DMS114 treated with DMSO at 0.1 percent for 48 hours (cell line): ENCODE results near the gene OPHN1.
"Not testable (repeated sequence)": the region's sequence is repeated elsewhere in the genome, so short reads cannot be mapped to it uniquely, and the experiment has no call there.

Source experiments
- DNase-seq: peaks from one replicate; lab custom pipeline; 2025; ENCODE audit not compliant: unreplicated experiment; lab: John Stamatoyannopoulos, UW

OPHN1 gene

GRCh38 chrX:68084765-68085164 is 348.5 kb downstream of the OPHN1 start:
- no peak for DNase-seq

DNA sequence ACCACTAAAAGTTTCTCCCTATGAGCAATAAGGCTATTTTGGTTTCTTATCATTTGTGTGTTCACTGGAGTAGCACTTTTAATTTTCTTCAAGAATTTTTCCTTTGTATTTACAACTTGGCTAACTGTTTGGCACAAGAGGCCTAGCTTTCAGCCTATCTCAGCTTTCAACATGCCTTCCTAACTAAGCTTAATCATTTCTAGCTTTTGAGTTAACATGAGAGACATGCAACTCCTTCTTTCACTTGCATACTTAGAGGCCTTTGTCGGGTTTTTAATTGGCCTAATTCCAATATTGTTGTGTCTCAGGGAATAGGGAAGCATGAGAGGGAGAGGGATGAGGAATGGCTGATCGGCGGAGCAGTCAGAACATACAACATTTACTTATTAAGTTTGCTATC is 349.8 kb downstream of the OPHN1 start:
- DNase-seq = no peak

DNA sequence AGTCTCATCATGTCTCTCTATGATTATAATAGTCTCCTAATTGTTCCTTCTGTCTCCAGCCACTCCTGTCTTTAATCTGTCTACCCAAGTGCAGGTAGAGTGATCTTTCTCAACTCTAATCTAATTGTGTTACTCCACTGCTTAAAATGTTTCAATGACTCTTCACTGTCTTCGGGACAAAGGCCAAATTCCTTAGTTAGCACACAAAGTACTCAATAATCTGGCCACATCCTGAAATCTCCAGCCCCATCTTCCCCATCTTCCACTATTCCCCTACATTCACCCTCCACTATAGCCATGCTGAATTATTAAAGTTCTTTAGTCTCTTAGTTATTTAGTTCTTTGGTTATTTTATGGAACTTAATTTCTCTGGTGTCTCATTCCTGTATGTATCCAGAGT is 353.3 kb downstream of the OPHN1 start:
- DNase-seq = no peak

DNA sequence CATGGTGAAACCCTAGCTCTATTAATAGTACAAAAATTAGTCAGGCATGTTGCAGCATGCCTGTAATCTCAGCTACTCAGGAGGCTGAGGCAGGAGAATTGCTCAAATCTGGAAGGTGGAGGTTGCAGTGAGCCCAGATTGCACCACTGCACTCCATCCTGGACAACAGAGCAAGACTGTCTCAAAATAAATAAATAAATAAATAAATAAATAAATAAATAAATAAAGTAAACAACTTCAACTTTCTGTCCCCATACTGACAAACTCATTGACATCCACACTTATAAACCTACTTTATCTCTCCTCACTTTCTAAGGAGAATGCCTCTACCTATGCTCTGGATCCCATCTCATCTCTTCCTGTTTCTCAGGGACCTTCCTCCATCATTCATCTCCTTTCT is 354.5 kb downstream of the OPHN1 start:
- DNase-seq = not testable (repeated sequence)

DNA sequence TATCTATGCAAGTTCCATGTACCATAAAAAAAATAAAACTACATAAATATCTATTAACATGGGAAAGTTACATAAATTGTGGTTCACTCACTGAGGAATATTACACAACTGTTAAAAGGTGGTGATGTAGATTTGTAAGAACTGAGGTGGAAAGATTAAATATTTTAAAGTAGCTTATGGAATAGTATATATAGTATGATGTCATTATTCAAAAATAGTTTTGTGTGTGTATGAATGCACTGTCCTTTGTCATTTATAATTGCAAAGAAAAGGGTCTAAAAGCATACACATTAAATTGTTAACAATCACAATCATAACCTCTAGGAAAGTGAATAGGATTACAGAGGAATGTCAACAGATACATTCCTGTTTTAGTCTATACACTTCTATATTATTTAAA is 355.9 kb downstream of the OPHN1 start:
- DNase-seq = no peak

DNA sequence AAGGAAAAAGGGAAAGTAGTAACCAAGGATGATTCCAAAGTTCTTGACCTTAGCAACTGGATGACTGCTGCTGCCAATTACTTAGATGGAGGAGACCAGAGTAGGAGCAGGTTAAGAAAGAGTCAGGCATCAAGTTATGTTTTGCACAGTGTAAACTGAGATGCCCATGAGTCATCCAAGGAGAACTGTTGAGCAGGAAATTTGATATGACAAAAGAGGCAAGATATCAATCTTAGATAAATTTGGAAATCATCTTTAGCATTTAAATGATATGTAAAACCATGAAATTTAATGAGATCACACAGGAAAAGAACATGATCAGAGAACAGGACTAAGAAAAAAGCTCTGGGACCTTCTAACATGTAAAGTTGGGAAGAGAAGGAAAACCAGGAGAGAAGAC is 361.3 kb downstream of the OPHN1 start:
- no peak for DNase-seq

GRCh38 chrX:68070119-68070518 is 363.2 kb downstream of the OPHN1 start:
- not testable (repeated sequence) for DNase-seq

GRCh38 chrX:68061206-68061535 is 372.1 kb downstream of the OPHN1 start:
- no peak for DNase-seq

GRCh38 chrX:68060506-68061205 is 372.6 kb downstream of the OPHN1 start:
- DNase-seq = no peak

GRCh38 chrX:68059469-68059868 is 373.8 kb downstream of the OPHN1 start:
- DNase-seq = no peak

DNA sequence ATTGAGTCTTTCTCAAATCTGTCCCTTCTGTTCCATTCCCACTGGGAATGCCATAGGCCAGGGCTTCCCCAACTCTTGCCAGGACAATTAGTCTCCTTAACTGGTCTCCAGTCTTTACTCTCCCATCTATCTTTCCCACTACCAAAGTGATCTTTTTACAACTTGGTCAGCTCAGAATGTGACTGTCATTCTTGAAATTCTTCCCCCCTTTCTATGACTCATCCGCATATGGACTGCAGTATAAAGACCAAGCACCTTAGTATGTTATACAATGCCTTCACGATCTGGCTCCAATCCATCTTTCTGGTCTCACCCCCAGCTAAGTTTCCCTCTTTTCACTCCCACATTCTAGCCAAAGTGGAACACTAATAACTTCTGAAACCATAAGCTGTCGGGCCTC is 383.8 kb downstream of the OPHN1 start:
- no peak for DNase-seq

DNA sequence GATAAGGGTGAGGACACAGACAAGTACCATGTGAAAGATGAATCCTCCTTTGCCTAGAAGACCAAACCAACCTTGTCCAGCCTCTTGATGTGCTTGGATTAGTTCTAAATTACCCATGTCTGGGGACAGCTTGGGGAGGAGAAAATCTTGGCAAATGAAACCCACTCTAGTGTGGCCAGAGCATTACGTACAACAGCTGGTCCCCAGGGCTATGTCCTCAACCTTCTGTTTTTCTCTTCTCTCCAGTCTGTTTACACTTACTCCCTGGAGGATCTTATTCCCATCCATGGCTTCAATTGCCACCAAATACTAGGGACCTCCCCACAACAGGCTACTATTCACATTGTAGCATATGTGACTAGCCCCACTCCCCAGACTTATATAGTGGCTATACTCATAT is 384.5 kb downstream of the OPHN1 start:
- no peak for DNase-seq

GRCh38 chrX:68045008-68045577 is 388.2 kb downstream of the OPHN1 start:
- DNase-seq = no peak

DNA sequence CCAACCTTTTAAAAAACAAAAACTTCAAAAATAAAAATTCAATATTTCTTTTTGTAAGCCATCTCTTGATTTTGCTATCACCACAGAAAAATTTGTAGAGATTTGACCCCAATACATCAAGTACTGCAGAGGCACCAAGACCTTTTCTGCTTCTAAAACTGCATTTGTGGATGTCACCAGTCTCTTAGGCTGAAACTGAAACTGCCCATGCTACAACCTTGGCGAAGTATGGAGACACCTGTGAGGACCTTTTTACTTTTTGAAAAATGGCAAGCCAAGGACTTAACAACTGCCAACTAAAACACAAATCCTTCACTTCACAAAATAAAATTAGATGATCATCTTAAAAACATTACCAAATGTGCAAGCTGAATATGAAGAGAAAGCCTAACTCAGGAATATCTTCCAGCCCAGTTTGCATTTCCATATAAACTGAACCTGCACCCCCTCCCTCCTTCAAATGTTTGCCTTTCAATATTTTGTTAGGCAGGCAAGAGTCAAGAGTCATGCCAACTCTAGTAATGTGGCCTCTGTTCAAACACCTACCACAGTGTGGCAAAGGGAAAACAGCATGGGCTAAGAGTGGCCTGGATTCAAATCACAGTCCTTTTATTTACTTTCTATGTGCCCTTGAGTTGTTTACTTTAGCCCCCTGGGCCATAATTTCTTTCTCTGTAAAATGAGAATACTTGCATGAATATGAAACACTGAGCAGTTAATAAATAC is 389.4 kb downstream of the OPHN1 start:
- DNase-seq = no peak

- DNase-seq = no peak
Observed at GRCh38 chrX:68041110-68041509, 392.2 kb downstream of the OPHN1 start.

- DNase-seq = no peak
Observed at GRCh38 chrX:68018248-68019203, 414.8 kb downstream of the OPHN1 start.

DNA sequence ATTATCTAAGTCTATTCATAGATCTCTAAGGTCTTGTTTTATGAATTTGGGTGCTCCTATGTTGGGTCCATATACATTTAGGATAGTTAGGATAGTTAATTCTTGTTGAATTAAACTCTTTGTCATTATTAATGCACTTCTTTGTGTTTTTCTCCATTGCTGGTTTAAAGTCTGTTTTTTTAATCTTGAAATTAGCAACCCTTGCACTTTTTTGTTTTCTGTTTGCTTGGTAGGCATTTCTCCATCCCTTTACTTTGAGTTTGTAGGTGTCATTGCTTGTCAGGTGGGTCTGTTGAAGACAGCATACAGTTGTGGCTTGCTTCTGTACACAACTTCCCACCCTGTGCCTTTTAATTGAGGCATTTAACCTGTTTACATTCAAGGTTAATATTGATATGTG is 434.8 kb downstream of the OPHN1 start:
- DNase-seq = no peak
